ENCODE measurements around the gene RAB30.

The RAB30 gene

GRCh38 chr11:83054001-83054400 lies 17.7 kb downstream of the RAB30 start:
- no peak overlapping the region for H3K4me3 ChIP-seq (ENCODE audit: low read depth, low read length)
- no peak for TF ChIP-seq CTCF (IDR thresholded peaks at IDR 0.05; ENCODE audit: low read depth, low read length, missing control alignments)
- in situ Hi-C loops (cut with HindIII; ENCODE audit: low pct_ligation_motif_present, low sequenced_read_pairs), result loop anchor here (25.0 kb wide), 1 partner anchor 108 kb away; the partner anchor contains the start of gene PCF11
- no peaks in the 10 kb centered on the region for H3K27me3 ChIP-seq (replicated peaks)
- no peak overlapping the region for H3K27ac ChIP-seq
- H3K36me3 ChIP-seq (replicated peaks), result no peaks in the 10 kb centered on the region
- no peak for DNase-seq

- DNase-seq, result peak; percentile 84
- in situ Hi-C loops (cut with HindIII; ENCODE audit: low pct_ligation_motif_present, low sequenced_read_pairs), result loop anchor here (25.0 kb wide), 1 partner anchor 110 kb away; the partner anchor contains the start of gene PCF11
- no peak for TF ChIP-seq CTCF (IDR thresholded peaks at IDR 0.05; ENCODE audit: low read depth, low read length, missing control alignments)
- H3K27ac ChIP-seq, result peak overlapping the region; percentile 99
- no peak overlapping the region for H3K4me3 ChIP-seq (ENCODE audit: low read depth, low read length)
- H3K27me3 ChIP-seq (replicated peaks), result no peaks in the 10 kb centered on the region
- H3K36me3 ChIP-seq (replicated peaks), result no peaks in the 10 kb centered on the region
These were observed 19.7 kb downstream of the RAB30 start for GRCh38 chr11:83051760-83052671.

GRCh38 chr11:83047515-83048225 lies 24.0 kb downstream of the RAB30 start:
- H3K27me3 ChIP-seq (replicated peaks), result no peaks in the 10 kb centered on the region
- H3K27ac ChIP-seq, result peak overlapping the region; percentile 54
- in situ Hi-C loops (cut with HindIII; ENCODE audit: low pct_ligation_motif_present, low sequenced_read_pairs), result no loop called here
- H3K4me3 ChIP-seq (ENCODE audit: low read depth, low read length), result no peak overlapping the region
- H3K36me3 ChIP-seq (replicated peaks), result no peaks in the 10 kb centered on the region
- no peak for TF ChIP-seq CTCF (IDR thresholded peaks at IDR 0.05; ENCODE audit: low read depth, low read length, missing control alignments)
- no peak for DNase-seq

GRCh38 chr11:83046621-83047172 lies 25.0 kb downstream of the RAB30 start:
- H3K27me3 ChIP-seq (replicated peaks), result no peaks in the 10 kb centered on the region
- no peak for DNase-seq
- no peak overlapping the region for H3K4me3 ChIP-seq (ENCODE audit: low read depth, low read length)
- no peaks in the 10 kb centered on the region for H3K36me3 ChIP-seq (replicated peaks)
- in situ Hi-C loops (cut with HindIII; ENCODE audit: low pct_ligation_motif_present, low sequenced_read_pairs), result no loop called here
- TF ChIP-seq CTCF (IDR thresholded peaks at IDR 0.05; ENCODE audit: low read depth, low read length, missing control alignments), result no peak
- H3K27ac ChIP-seq, result peak overlapping the region; percentile 54

GRCh38 chr11:83044958-83045712 lies 26.6 kb downstream of the RAB30 start:
- H3K27me3 ChIP-seq (replicated peaks), result no peaks in the 10 kb centered on the region
- no peaks in the 10 kb centered on the region for H3K36me3 ChIP-seq (replicated peaks)
- DNase-seq, result peak; percentile 91
- no peak for TF ChIP-seq CTCF (IDR thresholded peaks at IDR 0.05; ENCODE audit: low read depth, low read length, missing control alignments)
- in situ Hi-C loops (cut with HindIII; ENCODE audit: low pct_ligation_motif_present, low sequenced_read_pairs), result no loop called here
- no peak overlapping the region for H3K4me3 ChIP-seq (ENCODE audit: low read depth, low read length)
- H3K27ac ChIP-seq, result peak overlapping the region; percentile 86
